GM12872 (cell line): ENCODE results near the gene ZNF44.

Source experiments
- CTCF ChIP-seq: IDR thresholded peaks from 3 replicates; pipeline ENCODE4 v1.5.1; 2011; ENCODE audit warnings: low read depth, mild to moderate bottlenecking, low read length, moderate library complexity; ENCODE audit not compliant: insufficient read depth

The ZNF44 gene

GRCh38 chr19:12294249-12295158 lies at the start of gene ZNF44:
Gene ZNF44, minus strand, starts transcription at chr19:12294883. Its CDS starts 189 bp downstream, at chr19:12294694.
- TF ChIP-seq CTCF, result no peak

GRCh38 chr19:12333162-12334159 lies 38.8 kb upstream of the ZNF44 start, which contains the start of gene ZNF563:
Gene ZNF563, minus strand, starts transcription at chr19:12333633. Its CDS starts 151 bp downstream, at chr19:12333482.
- TF ChIP-seq CTCF, result no peak

- TF ChIP-seq CTCF, result no peak
Measured at GRCh38 chr19:12331211-12331941, 36.7 kb upstream of the ZNF44 start.

GRCh38 chr19:12330340-12330739 lies 35.7 kb upstream of the ZNF44 start:
- no peak for TF ChIP-seq CTCF

- no peak for TF ChIP-seq CTCF
Measured at GRCh38 chr19:12325690-12326089, 31.0 kb upstream of the ZNF44 start.

- no peak for TF ChIP-seq CTCF
Measured at GRCh38 chr19:12318782-12319413, 24.2 kb upstream of the ZNF44 start.
